Activated gamma-delta T cell treated with anti-CD3 and anti-CD28 coated beads, Interleukin-2, amount 50 U/mL, for 16 hours (primary cell): ENCODE measurements around the gene PAXIP1.
"Not testable (repeated sequence)": the region's sequence is repeated elsewhere in the genome, so short reads cannot be mapped to it uniquely, and the experiment has no call there.

Experiments used
- DNase-seq: peaks from one replicate; pipeline ENCODE4 v3.0.0-alpha.2; 2020; ENCODE audit warnings: low read depth

Gene PAXIP1

DNA sequence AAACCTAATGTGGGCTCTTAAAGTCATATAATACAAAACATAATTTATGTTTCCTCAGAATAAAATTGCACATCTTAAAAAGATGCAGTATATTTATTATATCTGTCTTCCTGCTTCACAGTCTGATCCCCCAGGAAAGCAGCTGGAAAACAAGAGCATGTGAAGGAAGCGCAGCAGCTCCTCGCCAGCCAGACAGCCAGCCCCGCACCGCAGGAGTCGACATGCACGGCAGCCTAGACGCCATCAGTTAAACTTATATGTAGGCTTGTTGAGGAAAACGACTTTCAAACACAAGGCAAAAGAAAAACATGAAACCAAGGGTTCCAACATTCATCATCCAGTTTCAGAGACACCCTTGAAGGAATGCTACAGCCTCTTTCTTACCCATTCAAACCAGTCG, 59.0 kb downstream of the PAXIP1 start:
- DNase-seq = no peak

DNA sequence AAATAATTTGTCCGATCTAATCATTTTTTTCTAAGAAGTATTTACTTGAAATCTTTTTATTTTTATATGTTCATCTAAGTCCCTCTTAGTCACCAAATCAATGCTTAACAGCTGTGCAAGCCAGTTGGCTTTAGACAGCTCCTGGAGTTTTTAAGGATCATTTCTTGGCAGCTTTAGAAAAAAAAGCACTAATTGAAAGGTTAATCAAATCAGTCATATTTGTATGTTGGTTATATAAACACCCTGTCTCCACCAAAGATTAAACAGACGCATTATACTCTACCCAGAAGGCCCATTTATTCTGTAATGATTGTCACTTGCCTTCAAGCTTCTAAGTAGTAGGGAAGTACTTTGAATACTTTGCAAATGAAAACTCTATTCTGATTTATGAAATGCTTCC, 60.2 kb downstream of the PAXIP1 start:
- no peak for DNase-seq

DNA sequence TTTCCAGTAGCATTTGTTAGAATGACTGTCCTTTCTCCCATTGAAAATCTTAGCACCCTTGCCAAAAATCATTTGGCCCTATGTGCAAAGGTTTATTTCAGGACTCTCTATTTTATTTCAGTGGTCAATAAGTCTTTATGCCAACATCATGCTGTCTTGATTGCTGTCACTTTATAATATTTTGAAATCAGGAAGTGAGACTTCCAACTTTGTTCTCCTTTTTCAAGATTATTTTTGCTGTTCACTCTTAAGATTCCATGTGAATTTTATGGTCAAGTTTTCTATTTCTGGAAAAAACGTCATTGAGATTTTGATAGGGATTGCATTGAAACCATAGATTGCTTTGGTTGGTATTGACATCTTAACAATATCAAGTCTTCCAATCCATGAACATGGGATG, 65.1 kb downstream of the PAXIP1 start:
- no peak for DNase-seq

DNA sequence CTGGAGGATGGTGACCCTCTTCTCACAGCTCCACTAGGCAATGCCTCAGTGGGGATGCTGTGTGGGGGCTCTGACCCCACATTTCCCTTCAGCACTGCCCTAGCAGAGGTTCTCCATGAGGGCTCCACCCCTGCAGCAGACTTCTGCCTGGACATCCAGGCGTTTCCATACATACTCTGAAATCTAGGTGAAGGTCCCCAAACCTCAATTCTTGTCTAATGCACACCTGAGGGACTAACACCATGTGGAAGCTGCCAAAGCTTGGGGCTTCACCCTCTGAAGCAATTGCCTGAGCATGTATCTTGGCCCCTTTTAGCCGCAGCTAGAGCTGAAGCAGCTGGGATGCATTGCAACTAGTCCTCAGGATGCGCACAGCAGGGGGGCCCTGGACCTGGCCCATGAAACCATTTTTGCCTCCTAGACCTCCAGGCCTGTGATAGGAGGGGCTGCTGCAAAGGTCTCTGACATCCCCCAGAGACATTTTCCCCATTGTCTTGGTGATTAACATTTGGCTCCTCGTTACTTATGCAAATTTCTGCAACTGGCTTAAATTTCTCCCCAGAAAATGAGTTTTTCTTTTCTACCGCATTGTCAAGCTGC, 68.5 kb downstream of the PAXIP1 start:
- not testable (repeated sequence) for DNase-seq

DNA sequence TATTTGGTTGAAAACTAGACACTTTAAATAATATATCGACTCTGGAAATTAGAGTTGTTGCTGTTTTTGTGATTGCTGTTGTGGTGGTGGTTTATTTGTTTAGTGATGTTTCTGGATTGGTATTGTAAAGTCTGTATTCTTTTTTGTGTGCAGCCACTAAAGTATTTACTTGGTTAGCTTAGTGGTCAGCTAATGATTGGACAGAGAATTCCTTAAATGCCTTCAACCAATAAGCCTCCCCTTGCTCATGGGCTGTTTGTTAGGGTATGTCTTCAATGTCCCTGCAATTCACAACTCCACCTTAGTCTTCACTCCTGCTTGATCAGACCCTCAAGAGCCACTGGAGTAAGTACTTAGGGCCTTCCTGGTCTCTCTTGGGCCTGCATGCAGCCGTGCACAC, 71.0 kb downstream of the PAXIP1 start:
- DNase-seq = no peak

DNA sequence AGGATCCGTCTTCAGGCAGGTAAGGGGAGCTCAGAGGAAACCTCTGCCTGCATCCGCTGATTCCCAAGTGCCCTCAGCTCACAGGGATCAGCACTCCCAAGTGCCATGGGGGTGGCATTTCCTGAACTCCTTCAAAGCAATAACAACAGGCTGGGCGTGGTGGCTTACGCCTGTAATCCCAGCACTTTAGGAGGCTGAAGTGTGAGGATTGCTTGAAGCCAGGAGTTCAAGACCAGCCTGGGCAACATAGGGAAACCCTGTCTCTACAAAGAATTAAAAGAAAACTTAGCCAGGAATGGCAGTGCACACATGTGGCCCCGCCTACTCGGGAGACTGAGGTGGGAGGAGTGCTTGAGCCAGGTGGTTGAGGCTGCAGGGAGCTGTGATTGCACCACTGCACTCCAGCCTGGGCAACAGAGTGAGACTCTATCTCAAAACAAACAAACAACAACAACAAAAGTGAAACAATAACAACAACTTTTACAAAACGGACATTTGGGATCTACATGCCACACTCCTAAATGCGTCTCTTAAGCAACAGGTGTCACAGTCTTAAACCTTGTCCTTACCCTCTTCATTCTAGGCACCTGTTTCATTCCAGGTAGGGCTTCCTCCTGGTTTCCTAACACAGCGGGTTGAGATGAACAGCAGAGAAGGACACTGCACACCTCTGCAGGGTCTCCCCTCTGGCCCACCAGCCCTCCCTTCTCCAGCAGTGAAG, 73.8 kb downstream of the PAXIP1 start:
- DNase-seq = no peak

DNA sequence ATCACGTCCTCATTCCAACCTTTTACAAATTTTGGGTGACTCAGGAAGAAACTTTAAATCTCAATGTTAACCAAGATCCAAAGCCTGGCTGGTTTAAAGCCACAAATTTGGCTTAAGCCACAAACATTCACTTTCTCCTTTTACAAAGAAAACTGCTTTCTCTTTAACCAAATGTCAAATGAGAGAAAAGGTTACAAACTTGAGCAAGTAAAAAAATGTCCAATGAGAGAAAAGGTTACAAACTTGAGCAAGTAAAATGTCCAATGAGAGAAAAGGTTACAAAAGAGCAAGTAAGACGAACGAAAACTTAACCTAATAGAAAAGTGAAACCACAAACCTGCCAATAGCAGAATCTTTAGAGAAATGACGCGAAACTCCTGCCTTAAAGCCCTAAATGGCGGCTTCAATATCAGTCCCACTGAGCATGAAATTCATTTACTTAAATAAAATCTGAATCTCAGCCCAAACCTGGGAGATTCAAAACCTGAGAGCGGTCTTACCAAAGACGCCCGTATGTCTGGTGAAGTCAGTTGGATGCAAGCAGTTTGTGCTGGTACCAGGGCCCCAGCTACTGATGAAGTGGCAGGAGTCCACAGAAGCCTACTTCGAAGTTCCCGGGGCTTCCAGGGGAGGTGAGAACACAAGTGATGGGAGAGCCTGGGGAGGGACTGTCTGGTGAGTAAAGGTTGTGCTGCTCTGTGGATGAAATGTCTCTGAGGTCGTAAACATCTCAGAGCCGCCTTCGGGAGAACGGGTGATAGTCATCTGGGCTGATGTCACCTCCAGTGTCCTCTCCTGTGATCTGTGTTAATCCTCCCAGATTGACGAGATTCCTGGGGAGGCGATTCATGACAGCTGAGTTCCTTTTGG, 74.6 kb downstream of the PAXIP1 start:
- DNase-seq = no peak

DNA sequence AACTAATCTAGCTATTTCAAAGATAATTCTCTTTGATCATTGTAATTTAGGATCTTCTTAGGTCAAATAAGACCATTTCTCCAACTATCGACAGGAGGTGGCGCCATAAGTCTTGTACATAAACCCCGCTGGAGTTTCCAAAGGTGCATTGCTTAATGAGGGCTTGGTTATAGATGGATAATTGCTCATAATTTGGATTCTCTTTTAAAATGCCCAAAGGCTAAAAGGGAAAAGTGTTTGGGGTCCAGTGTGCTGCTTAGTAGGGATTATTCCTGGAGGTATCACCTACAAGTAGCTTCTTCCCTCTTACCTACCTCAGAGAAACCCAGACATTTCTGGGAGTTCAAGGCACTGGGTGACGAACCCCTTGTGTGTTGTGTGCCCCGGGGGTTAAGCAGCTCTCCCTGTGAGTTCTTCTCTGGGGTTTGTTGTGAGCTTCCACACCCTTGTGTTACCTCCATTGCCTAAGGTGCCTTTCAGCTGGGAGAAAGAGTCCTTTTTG, 75.2 kb downstream of the PAXIP1 start:
- DNase-seq = peak; percentile 64

DNA sequence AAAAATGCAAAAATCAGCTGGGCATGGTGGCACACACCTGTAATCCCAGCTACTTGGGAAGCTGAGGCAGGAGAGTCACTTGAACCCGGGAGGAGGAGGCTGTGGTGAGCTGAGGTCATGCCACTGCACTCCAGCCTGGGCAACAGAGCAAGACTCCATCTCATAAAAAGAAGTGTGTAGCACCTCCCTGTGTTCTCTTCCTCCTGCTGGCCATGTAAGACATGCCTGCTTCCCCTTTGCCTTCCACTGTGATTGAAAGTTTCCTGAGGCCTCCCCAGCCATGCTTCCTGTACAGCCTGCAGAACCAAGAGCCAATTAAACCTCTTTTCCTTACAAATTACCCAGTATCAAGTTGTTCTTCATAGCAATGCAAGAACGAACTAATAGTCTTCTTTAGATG, 80.5 kb downstream of the PAXIP1 start:
- not testable (repeated sequence) for DNase-seq

DNA sequence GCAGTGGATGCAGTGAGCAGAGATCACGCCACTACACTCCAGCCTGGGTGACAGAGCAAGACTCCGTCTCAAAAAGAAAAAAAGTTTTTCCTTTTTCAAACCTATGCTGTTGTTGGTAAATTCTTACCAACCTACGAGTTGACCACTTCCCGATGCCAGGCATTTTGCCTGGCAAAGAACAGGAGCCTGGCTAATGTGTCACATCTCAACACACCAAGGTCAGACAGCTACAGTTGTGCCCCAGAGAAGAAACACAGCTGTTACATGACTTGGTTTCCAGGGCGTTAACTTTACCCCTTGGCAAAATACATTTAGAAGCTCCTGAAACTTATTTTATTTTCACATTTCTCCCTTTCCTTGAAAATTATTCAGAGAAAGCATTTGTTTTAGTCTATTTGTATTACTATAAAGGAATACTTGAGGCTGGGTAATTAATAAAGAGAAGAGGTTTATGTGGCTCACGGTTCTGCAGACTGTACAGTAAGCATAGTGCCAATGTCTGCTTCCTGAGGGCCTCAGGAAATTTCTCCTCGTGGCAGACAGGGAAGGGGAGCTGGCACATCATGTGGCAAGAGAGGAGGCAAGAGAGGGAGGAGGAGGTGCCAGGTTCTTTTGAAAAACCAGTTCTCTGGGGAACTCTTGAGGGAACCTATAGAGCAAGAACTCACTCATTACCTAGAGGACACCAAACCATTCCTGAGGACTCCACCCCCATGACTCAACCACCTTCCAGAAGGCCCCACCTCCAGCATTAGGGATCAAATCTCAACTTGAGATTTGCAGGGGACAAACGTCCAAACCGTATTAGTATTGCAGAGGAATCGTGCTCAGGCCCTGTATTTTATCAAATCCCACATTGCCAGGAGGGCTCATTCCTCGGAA, 83.3 kb downstream of the PAXIP1 start:
- DNase-seq = no peak

DNA sequence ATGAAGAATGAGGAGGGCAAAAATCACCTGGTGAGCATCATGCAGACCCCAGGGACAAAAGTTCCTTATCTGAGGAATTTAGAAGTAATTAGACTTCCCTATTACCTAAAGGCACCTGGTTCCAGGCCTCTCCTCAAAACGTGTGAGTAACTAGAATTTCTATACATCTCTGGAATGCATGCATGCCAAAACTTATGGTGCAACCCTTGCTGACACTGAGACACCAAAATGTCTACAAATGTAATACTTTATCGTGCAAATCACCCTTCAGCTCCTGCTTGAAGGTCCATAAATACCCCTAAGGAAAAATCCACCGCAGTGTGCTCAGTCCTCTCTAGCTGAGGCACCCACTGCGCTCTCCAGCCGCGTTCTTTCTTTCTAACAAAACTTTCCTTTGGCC, 84.2 kb downstream of the PAXIP1 start:
- no peak for DNase-seq

DNA sequence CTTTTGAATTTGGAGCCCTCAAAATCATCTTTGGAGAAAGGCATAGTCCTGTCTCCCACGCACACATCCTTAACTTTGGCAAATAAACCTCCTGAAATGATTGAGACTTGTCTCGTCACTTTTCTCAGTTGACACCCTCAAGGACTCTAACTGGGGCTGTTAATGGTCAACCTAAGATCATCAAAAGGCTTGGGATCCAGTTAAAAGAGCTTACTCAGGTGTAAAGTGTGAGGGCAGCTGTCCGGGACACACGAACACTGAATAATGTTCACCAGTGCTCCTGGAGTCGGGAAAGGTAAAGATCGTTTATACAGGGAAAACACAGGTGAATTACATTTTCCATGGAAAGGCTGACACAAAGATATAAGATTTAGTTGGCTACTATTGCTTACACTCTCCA, 84.7 kb downstream of the PAXIP1 start:
- no peak for DNase-seq

DNA sequence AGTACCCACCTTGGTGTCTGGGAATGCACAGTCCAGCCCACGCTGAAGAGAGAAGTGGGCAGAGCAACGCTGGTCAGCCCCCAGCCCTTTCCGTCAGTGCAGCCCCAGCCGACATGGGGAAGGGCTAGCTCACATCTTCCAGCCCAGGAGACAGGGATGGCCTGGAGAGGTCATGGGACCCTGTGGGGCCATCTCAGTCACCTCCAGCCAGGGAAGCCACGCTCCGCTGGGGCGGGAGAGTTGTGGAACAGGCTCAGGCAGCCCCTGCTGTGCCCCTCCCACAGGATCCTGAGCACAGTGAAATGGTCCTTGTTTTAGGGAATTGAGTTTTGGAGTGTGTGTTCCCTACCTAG, 85.1 kb downstream of the PAXIP1 start:
- DNase-seq = no peak

DNA sequence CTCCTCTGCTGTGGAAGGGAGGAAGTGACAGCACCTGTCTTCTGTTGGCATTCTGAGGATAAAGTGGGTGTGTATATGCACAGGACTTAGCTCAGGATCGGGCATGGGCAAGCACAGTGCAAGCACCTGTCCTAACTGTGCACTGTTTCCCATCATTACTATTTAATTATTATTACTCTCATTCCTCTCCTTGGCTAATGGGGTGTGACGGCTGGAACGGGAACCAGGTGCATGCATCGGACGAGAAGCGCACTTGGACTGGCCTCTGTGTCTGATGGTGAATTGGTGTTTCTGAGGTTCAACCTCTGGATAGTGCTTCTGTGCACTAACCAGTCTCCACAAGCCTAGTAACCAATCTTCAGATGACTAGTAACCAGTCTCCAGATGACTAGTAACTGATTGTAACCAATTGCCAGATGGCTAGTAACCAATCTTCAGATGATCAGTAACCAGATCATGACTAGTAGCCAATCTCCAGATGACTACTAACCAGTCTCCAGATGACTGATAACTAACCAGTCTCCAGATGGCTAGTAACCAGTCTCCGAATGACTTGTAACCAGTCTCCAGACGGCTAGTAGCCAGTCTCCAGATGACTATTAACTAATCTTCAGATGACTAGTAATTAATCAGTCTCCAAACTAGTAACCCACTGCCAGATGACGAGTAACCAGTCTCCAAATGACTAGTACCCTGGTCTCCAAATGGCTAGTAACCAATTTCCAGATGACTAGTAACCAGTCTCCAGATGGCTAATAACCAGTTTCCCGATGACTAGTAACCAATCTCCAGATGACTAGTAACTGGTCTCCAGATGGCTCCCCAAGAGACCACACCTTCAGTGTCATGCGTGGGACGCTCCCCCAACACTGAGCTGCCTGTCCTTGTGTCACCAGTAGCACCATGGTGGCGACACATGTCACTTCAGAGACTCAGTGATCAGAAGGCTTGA, 85.8 kb downstream of the PAXIP1 start:
- DNase-seq = no peak

DNA sequence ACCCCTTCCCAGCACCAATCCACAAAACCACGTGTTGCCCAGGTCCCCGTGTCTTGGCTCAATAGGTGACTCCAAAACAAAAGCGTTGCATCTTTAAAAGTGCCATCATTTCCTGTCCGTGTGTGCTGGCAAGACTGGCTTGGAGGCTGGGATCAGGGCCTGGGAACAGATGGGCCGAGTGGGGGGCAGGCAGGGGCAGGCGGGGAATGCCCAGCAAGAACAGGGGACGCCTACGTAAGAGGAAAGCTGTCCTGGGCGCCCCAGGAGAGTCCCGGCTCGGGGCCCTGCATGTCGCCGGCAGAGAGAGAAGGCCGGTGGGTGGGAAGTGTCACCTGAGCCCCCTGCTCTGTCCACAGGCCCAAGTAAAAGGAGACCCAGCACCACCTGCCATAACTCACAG, 86.5 kb downstream of the PAXIP1 start:
- no peak for DNase-seq

DNA sequence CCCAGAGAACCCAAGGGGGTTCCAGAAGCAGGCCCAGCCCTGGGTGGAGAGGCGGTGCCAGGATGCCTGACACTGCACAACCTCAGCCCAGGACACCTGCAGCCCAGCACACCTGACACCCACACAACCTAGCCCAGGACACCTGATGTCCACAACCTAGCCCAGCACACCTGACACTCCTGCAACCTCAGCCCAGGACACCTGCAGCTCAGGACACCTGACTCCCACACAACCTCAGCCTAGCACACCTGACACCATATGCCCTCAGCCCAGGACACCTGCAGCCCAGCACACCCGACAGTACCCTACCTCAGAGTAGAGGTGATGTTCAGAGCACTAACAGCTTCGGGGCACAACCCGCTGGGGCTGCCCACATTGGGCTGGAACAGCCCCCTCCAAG, 87.3 kb downstream of the PAXIP1 start:
- DNase-seq = no peak

DNA sequence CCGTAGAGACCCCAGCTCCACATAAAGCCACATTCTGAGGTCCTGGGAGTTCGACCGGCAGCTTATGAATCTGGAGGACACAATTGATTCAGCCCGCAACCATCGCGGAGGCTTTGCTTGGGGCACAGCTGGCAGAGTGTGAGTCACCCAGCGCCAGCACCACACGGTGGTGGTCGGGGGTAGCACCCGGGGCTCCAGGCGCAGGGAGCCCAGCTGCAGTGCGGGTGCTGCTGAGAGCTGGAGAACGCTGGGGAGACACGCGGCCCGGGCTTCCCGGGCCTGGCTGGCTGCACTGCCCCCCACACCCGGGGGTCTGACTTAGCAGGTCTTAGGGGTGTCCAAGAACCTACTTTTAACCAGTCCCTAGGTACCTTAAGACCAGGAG, 87.9 kb downstream of the PAXIP1 start:
- DNase-seq = no peak

DNA sequence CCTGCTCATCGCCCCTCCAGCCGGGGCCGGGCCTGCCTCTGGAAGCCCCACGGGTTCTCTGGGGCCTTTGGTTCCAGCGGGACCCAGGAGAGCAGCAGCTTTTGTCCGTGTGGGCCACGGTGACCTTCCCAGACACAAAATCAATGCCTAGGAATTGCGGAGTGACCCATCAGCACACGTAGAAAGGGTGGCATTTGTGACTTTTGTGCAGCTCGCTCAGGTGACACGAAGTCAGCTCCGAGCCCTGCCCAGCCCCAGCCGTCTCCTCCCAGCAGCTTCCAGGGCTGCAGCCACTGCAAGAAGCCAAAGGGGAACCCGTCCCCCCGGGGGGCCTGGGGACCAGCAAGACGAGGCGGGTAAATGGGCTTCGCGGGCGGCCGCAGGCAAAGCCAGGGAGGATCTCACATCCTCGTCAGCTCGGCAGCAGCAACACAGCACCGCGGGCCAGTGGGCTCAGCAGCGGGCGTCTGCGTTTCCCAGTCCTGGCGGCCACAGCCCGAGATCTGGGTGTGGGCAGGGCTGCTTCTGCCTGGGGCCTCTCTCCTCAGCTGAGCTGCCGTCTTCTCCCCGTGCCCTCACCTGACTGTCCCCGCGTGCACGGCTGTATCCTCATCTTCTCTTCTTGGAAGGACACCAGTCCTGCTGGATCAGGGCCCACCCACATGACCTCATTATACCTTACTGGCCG, 88.5 kb downstream of the PAXIP1 start:
- DNase-seq = no peak

DNA sequence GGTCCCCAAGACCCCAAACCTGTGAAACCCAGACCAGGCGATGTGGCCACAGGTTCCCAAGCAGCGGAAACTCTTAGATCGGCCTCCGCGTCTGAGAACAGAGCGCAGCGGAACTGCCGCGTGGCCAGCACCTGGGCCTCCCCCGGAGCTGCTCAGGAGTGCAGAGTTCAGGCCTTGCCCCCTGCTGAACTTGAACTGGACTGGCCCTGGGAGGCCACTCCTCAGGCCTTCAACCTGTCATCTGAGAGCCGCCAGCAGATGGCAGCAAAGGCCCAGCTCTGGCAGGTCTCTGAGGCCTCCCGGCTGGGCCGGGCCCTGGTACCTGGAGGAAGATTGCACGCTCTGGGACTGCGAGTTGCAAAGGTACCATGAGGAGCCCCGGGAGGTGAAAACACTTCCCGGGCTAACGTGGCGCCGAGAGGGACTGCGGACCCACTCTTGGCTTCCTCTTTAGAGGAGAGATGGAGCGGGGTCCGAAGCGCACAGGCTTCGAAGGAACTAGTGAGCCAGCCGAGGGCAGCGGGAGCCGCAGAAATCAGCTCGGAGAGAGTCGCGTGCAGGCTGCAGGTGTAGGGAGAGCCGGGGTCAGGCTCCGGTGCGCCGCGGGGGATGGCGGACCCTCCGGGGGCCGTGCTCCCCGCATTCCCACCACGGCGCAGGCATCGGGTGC, 89.2 kb downstream of the PAXIP1 start:
- peak; percentile 85 for DNase-seq
